ENCODE results near the gene AKR7A2.

Gene AKR7A2

GRCh38 chr1:19268445-19268844 is 43.5 kb downstream of the AKR7A2 start:
- no peak for DNase-seq
- Histone ChIP-seq H3K27me3 (no peaks in the 10 kb centered on the region), H3K9me3 (no peaks in the 10 kb centered on the region), H3K36me3 (no peaks in the 10 kb centered on the region), H3K4me1 (no peaks in the 10 kb centered on the region), H3K4me3 (ENCODE audit: low read depth, low read length) (no peak overlapping the region)
- no peak for TF ChIP-seq CTCF (IDR thresholded peaks at IDR 0.05; ENCODE audit: low read depth, low read length)

GRCh38 chr1:19262744-19263143 is 49.2 kb downstream of the AKR7A2 start:
- no peaks in the 10 kb centered on the region for H3K9me3 ChIP-seq
- H3K4me3 ChIP-seq (ENCODE audit: low read depth, low read length) = no peak overlapping the region
- DNase-seq = no peak
- no peaks in the 10 kb centered on the region for H3K27me3 ChIP-seq
- peaks cover 13% of the 10 kb centered on the region for H3K36me3 ChIP-seq
- H3K4me1 ChIP-seq = no peaks in the 10 kb centered on the region
- no peak for TF ChIP-seq CTCF (IDR thresholded peaks at IDR 0.05; ENCODE audit: low read depth, low read length)

GRCh38 chr1:19262047-19262446 is 49.9 kb downstream of the AKR7A2 start:
- Histone ChIP-seq H3K9me3 (no peaks in the 10 kb centered on the region), H3K4me1 (no peaks in the 10 kb centered on the region), H3K36me3 (peaks cover 20% of the 10 kb centered on the region), H3K27me3 (no peaks in the 10 kb centered on the region), H3K4me3 (ENCODE audit: low read depth, low read length) (no peak overlapping the region)
- no peak for DNase-seq
- TF ChIP-seq CTCF (IDR thresholded peaks at IDR 0.05; ENCODE audit: low read depth, low read length) = no peak

- no peaks in the 10 kb centered on the region for H3K9me3 ChIP-seq
- peaks cover 36% of the 10 kb centered on the region for H3K36me3 ChIP-seq
- no peak for TF ChIP-seq CTCF (IDR thresholded peaks at IDR 0.05; ENCODE audit: low read depth, low read length)
- H3K4me1 ChIP-seq = no peaks in the 10 kb centered on the region
- H3K4me3 ChIP-seq (ENCODE audit: low read depth, low read length) = no peak overlapping the region
- DNase-seq = no peak
- no peaks in the 10 kb centered on the region for H3K27me3 ChIP-seq
Measured at GRCh38 chr1:19260211-19261138, 51.5 kb downstream of the AKR7A2 start.

GRCh38 chr1:19258353-19258752 is 53.6 kb downstream of the AKR7A2 start:
- H3K4me1 ChIP-seq = no peaks in the 10 kb centered on the region
- DNase-seq = no peak
- no peak overlapping the region for H3K4me3 ChIP-seq (ENCODE audit: low read depth, low read length)
- no peaks in the 10 kb centered on the region for H3K27me3 ChIP-seq
- no peak for TF ChIP-seq CTCF (IDR thresholded peaks at IDR 0.05; ENCODE audit: low read depth, low read length)
- H3K9me3 ChIP-seq = no peaks in the 10 kb centered on the region
- peaks cover 36% of the 10 kb centered on the region for H3K36me3 ChIP-seq

Measured in BE2C (cell line).